SK-N-SH treated with all-trans-retinoic acid at 6 μM for 48 hours (cell line): ENCODE data around the gene RASEF.

Experiments
- ATAC-seq: fragments of 200-7000 bp; cut with Tn5 transposase; 3 replicates; pipeline ENCODE4 v1.9.1; 2020; ENCODE audit warnings: mild to moderate bottlenecking, moderate library complexity
- BACH2 ChIP-seq: fragments of 250-450 bp; sonication (Bioruptor Pico); IDR thresholded peaks from 2 replicates; pipeline ENCODE4 v1.9.0; 2021; ENCODE audit warnings: mild to moderate bottlenecking, borderline replicate concordance
- CSDC2 ChIP-seq: fragments of 250-450 bp; sonication (Bioruptor Pico); IDR thresholded peaks from 2 replicates; pipeline ENCODE4 v1.5.0; 2020; ENCODE audit warnings: mild to moderate bottlenecking, moderate library complexity
- ESRRG ChIP-seq: fragments of 250-450 bp; sonication (Bioruptor Pico); IDR thresholded peaks from 2 replicates; pipeline ENCODE4 v1.6.1; 2021; ENCODE audit warnings: mild to moderate bottlenecking
- GLIS3 ChIP-seq: fragments of 250-450 bp; sonication (Bioruptor Pico); IDR thresholded peaks from 2 replicates; pipeline ENCODE4 v1.5.0; 2020; ENCODE audit warnings: mild to moderate bottlenecking, moderate library complexity
- ISL1 ChIP-seq: fragments of 250-450 bp; sonication (Bioruptor Pico); IDR thresholded peaks from 2 replicates; pipeline ENCODE4 v2.1.2; 2022; ENCODE audit warnings: mild to moderate bottlenecking, moderate library complexity
- OSR1 ChIP-seq: fragments of 250-450 bp; sonication (Bioruptor Pico); IDR thresholded peaks from 2 replicates; pipeline ENCODE4 v1.8.0; 2022; ENCODE audit warnings: moderate library complexity, mild to moderate bottlenecking, inconsistent platforms
- PATZ1 ChIP-seq: fragments of 250-450 bp; sonication (Bioruptor Pico); IDR thresholded peaks from 2 replicates; pipeline ENCODE4 v1.8.0; 2020; ENCODE audit warnings: mild to moderate bottlenecking, moderate library complexity, borderline replicate concordance
- POU6F1 ChIP-seq: fragments of 250-450 bp; sonication (Bioruptor Pico); IDR thresholded peaks from 2 replicates; pipeline ENCODE4 v1.8.0; 2021; ENCODE audit warnings: low read depth, mild to moderate bottlenecking, moderate library complexity, borderline replicate concordance
- PPARA ChIP-seq: fragments of 250-450 bp; sonication (Bioruptor Pico); IDR thresholded peaks from 2 replicates; pipeline ENCODE4 v1.5.0; 2020; ENCODE audit warnings: mild to moderate bottlenecking, borderline replicate concordance
- SNAI2 ChIP-seq: fragments of 250-450 bp; sonication (Bioruptor Pico); IDR thresholded peaks from 2 replicates; pipeline ENCODE4 v1.5.0; 2020; ENCODE audit warnings: mild to moderate bottlenecking, moderate library complexity
- TCF4 ChIP-seq: fragments of 250-450 bp; sonication (Bioruptor Pico); IDR thresholded peaks from 2 replicates; pipeline ENCODE4 v1.8.0; 2021; ENCODE audit warnings: mild to moderate bottlenecking, moderate library complexity, borderline replicate concordance
- TOX ChIP-seq: fragments of 250-450 bp; sonication (Bioruptor Pico); IDR thresholded peaks from 2 replicates; pipeline ENCODE4 v1.8.0; 2021; ENCODE audit warnings: mild to moderate bottlenecking, moderate library complexity, borderline replicate concordance
- ZC3H10 ChIP-seq: fragments of 250-450 bp; sonication (Bioruptor Pico); IDR thresholded peaks from 2 replicates; pipeline ENCODE4 v1.5.1; 2021; ENCODE audit warnings: mild to moderate bottlenecking, moderate library complexity
- ZFP3 ChIP-seq: fragments of 250-450 bp; sonication (Bioruptor Pico); IDR thresholded peaks from 2 replicates; pipeline ENCODE4 v1.5.0; 2020; ENCODE audit warnings: mild to moderate bottlenecking, moderate library complexity
- ZFP30 ChIP-seq: fragments of 450-650 bp; formaldehyde crosslinking; IDR thresholded peaks from 2 replicates; pipeline ENCODE4 v1.5.0; 2022; ENCODE audit warnings: mild to moderate bottlenecking, moderate library complexity
- ZNF565 ChIP-seq: fragments of 450-650 bp; formaldehyde crosslinking; conservative IDR thresholded peaks from 2 replicates; pipeline ENCODE4 v1.5.0; 2020; ENCODE audit warnings: low read depth, mild to moderate bottlenecking, moderate library complexity
- ZNF70 ChIP-seq: fragments of 450-650 bp; formaldehyde crosslinking; IDR thresholded peaks from 2 replicates; pipeline ENCODE4 v1.5.0; 2020; ENCODE audit warnings: mild to moderate bottlenecking, moderate library complexity
- ZNF8 ChIP-seq: fragments of 450-650 bp; formaldehyde crosslinking; IDR thresholded peaks from 2 replicates; pipeline ENCODE4 v1.5.0; 2020; ENCODE audit warnings: mild to moderate bottlenecking, moderate library complexity
- TF ChIP-seq, protein P1 (sequence below): fragments of 250-450 bp; sonication (Bioruptor Pico); IDR thresholded peaks from 2 replicates; pipeline ENCODE4 v1.5.0; 2020; ENCODE audit warnings: mild to moderate bottlenecking, moderate library complexity
- TF ChIP-seq, protein P2 (sequence below): fragments of 250-450 bp; sonication (Bioruptor Pico); IDR thresholded peaks from 2 replicates; pipeline ENCODE4 v1.5.1; 2020; ENCODE audit warnings: low read depth, mild to moderate bottlenecking, moderate library complexity

RASEF gene

GRCh38 chr9:83000765-83001164, 62.2 kb downstream of the RASEF start (continued):
- TF ChIP-seq OSR1 (CRISPR knock-in tag): no peak
- TF ChIP-seq TOX (CRISPR knock-in tag): no peak

DNA sequence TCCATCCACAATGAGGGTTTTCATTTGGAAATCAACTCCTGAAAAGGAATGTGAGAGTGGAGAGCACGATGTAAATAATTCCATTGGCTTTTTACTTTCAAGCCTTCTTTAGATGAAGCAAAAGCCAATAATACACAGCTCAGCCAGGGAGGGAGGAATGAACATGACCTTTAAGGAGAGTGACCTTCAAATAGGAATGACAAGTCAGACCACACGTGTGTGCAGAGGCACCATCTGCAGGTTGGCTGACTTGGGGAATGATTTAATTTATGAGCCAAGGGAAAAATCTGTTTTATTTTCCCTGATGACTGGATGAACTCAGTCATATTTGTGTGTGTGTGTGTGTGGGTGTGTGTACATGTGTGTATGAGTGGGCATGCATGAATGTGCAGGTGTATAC, 64.5 kb downstream of the RASEF start:
- TF ChIP-seq, protein P1, sequence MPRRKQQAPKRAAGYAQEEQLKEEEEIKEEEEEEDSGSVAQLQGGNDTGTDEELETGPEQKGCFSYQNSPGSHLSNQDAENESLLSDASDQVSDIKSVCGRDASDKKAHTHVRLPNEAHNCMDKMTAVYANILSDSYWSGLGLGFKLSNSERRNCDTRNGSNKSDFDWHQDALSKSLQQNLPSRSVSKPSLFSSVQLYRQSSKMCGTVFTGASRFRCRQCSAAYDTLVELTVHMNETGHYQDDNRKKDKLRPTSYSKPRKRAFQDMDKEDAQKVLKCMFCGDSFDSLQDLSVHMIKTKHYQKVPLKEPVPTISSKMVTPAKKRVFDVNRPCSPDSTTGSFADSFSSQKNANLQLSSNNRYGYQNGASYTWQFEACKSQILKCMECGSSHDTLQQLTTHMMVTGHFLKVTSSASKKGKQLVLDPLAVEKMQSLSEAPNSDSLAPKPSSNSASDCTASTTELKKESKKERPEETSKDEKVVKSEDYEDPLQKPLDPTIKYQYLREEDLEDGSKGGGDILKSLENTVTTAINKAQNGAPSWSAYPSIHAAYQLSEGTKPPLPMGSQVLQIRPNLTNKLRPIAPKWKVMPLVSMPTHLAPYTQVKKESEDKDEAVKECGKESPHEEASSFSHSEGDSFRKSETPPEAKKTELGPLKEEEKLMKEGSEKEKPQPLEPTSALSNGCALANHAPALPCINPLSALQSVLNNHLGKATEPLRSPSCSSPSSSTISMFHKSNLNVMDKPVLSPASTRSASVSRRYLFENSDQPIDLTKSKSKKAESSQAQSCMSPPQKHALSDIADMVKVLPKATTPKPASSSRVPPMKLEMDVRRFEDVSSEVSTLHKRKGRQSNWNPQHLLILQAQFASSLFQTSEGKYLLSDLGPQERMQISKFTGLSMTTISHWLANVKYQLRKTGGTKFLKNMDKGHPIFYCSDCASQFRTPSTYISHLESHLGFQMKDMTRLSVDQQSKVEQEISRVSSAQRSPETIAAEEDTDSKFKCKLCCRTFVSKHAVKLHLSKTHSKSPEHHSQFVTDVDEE (CRISPR knock-in tag): no peak
- no peak for TF ChIP-seq BACH2 (CRISPR knock-in tag)
- no peak for TF ChIP-seq ZNF70 (CRISPR knock-in tag)
- TF ChIP-seq ZC3H10 (CRISPR knock-in tag): no peak
- no peak for TF ChIP-seq ZNF565 (CRISPR knock-in tag)
- TF ChIP-seq TOX (CRISPR knock-in tag): no peak
- TF ChIP-seq TCF4 (CRISPR knock-in tag): no peak
- no peak for TF ChIP-seq PATZ1
- TF ChIP-seq OSR1 (CRISPR knock-in tag): no peak
- no peak for TF ChIP-seq PPARA (CRISPR knock-in tag)
- TF ChIP-seq GLIS3: no peak
- TF ChIP-seq, protein P2, sequence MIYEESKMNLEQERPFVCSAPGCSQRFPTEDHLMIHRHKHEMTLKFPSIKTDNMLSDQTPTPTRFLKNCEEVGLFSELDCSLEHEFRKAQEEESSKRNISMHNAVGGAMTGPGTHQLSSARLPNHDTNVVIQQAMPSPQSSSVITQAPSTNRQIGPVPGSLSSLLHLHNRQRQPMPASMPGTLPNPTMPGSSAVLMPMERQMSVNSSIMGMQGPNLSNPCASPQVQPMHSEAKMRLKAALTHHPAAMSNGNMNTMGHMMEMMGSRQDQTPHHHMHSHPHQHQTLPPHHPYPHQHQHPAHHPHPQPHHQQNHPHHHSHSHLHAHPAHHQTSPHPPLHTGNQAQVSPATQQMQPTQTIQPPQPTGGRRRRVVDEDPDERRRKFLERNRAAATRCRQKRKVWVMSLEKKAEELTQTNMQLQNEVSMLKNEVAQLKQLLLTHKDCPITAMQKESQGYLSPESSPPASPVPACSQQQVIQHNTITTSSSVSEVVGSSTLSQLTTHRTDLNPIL (CRISPR knock-in tag): no peak
- TF ChIP-seq ESRRG (CRISPR knock-in tag): no peak
- no peak for TF ChIP-seq ISL1
- no peak for TF ChIP-seq ZFP30 (CRISPR knock-in tag)
- no peak for ATAC-seq

DNA sequence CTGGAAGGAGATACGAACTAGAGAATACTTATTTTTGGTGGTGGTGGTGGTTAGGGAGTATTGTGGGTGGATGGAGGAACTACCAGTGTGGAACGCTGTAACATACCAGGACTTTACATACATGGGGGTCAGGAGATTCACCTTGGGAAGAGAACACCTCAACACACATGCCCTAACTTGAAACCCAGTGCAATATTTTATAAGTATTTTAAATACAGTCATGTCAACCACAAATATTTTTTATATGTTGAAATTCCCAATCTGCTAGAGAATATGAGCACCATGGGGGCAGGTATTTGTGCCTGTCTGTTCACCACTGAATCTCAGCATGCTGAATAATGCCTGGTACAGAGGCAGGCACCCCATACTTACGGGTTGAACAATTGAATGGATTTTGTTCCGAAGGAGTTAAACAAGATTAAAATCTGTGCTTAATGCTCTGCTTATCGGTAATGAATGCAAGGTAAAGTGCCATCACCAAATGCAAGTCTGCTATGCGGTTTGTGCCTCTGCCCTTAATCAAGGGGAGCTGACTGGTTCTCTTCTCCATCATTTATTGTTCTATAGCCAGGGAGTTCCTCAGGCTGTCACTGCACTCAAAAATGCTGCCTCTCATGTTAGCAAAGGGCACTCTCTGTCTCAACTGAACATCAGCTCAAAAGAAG, 65.3 kb downstream of the RASEF start:
- ATAC-seq: no peak
- TF ChIP-seq CSDC2 (CRISPR knock-in tag) (no peak), ZNF70 (CRISPR knock-in tag) (no peak), SNAI2 (CRISPR knock-in tag) (no peak), POU6F1 (CRISPR knock-in tag) (no peak), TOX (CRISPR knock-in tag) (no peak), ZC3H10 (CRISPR knock-in tag) (no peak), OSR1 (CRISPR knock-in tag) (no peak), BACH2 (CRISPR knock-in tag) (no peak), ZNF8 (CRISPR knock-in tag) (no peak), ZNF565 (CRISPR knock-in tag) (no peak), ZFP3 (no peak)
- TF ChIP-seq, protein P2 (CRISPR knock-in tag): no peak
